Stimulated activated CD8-positive, alpha-beta memory T cell treated with anti-CD3 and anti-CD28 coated beads, Interleukin-15, amount 100 ng/mL, for 1 hour (primary cell): ENCODE data around the gene ZNF408.

ENCODE experiments used
- DNase-seq: peaks from one replicate; pipeline ENCODE4 v3.0.0-alpha.2; 2020; ENCODE audit warnings: low read depth

Gene ZNF408

DNA sequence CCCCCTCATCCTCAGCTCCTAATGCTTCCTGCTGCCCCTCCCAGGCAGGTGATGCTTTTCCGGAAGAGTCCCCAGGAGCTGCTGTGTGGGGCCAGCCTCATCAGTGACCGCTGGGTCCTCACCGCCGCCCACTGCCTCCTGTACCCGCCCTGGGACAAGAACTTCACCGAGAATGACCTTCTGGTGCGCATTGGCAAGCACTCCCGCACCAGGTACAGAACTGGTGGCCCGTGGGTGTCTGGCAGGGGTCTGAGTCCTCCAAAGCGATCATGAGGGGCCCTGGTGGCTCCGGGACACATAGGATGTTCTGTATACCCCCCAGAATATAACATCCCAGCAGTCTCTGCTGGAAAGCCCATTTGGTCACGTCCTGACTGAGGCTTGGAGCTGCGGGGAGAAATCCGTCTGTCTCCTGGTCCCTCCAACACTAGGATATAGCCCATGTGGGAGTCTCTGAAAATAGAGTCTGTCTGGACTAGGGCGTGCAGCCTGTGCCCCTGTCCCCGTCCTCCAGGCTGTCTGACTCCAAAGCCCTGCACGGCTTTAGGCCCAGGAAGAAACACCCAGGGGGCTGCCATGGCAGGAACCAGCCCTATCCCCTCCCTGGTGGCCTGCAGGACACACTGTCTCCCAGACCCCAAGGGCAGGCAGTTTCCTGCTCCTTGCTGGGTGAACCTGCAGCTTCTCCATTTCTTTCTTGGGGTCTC, 27.3 kb downstream of the ZNF408 start:
- no peak for DNase-seq

GRCh38 chr11:46728659-46729040, 27.8 kb downstream of the ZNF408 start:
- no peak for DNase-seq

GRCh38 chr11:46729110-46730027, 28.5 kb downstream of the ZNF408 start:
- no peak for DNase-seq

GRCh38 chr11:46731545-46731944, 30.7 kb downstream of the ZNF408 start:
- no peak for DNase-seq

- no peak for DNase-seq
Observed at GRCh38 chr11:46733234-46733633, 32.4 kb downstream of the ZNF408 start.

- no peak for DNase-seq
Observed at GRCh38 chr11:46736146-46736545, 35.3 kb downstream of the ZNF408 start.

- DNase-seq = no peak
Observed at GRCh38 chr11:46736615-46737014, 35.8 kb downstream of the ZNF408 start.

DNA sequence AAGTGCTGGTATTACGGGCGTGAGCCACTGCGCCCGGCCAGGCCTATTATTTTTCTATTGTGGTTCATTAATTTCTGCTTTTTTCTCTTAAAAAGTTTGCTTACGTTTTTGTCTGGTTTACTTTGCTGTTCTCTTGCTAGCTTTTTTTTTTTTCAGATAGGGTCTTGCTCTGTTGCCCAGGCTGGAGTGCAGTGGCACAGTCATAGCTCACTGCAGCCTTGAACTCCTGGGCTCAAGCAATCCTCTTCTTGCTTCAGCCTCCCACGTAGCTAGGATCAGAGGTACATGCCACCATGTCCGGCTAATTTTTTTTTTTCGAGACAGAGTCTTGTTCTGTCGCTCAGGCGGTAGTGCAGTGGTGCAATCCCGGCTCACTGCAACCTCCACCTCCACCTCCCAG, 36.9 kb downstream of the ZNF408 start:
- no peak for DNase-seq

DNA sequence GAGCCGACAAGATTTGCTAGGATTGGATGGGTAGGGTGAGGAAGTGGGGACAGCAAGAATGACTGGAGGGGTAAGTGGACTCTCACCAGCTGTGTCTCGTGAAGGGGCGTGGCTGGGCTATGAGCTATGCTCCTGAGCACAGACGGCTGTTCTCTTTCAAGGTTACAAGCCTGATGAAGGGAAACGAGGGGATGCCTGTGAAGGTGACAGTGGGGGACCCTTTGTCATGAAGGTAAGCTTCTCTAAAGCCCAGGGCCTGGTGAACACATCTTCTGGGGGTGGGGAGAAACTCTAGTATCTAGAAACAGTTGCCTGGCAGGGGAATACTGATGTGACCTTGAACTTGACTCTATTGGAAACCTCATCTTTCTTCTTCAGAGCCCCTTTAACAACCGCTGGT, 38.1 kb downstream of the ZNF408 start:
- DNase-seq = no peak

GRCh38 chr11:46741600-46742484, 41.0 kb downstream of the ZNF408 start:
- DNase-seq = no peak

DNA sequence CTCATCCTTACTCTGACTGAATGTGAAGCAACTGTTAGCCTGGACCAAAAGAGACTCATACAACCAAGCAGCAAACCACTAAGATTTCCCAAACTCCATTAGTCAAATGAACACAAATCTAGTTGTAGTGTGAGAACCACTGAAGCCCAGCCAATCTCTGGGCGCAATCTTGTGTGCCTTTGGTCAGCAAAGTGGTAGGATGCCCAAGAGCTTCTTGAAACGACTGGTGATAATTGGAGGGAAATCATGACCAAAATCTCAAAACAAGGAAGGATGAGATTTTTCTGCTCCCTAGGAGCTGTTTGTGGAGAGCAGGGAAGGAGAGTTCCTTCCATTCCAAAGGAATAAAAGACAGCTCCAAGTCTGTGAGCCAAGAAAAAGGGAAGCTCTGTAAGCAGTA, 42.2 kb downstream of the ZNF408 start:
- DNase-seq = no peak

- no peak for DNase-seq
Observed at GRCh38 chr11:46743693-46744339, 43.0 kb downstream of the ZNF408 start.

- no peak for DNase-seq
Observed at GRCh38 chr11:46745328-46745727, 44.5 kb downstream of the ZNF408 start.

DNA sequence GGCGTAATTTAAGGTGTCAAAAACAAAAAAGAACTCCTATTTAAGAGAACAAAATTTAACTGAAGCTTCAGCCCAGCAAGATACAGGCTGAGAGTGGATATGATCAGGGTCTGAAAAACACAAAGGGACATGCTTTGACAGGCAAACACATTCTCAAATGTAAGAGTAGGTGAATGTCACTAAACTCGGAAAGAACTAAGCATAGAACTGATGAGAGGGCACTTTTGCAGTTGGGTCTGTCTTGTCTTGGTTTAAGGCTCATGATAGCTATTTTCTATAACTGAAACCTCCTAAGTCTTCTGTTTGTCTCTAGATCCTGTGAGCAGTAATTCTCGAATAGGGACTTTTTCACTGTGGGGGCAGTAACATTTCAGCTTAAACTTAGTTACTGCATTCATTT, 45.2 kb downstream of the ZNF408 start:
- no peak for DNase-seq

DNA sequence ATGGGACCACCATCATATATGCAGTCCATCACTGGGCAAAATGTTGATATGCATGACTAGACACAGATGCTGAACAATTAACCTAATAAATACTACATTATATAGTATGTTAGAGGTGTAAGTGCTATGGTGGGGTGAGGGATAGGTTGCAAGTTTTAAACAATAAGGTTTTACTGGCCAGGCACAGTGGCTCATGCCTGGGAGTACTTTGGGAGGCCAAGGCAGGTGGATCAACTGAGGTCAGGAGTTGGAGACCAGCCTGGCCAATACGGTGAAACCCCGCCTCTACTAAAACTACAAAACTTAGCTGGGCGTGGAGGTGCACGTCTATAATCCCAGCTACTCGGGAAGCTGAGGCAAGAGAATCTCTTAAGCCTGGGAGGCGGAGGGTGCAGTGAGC, 46.3 kb downstream of the ZNF408 start:
- no peak for DNase-seq
